NCI-H1930 (cell line): Measurements from ENCODE around the gene FAM228A.
"Not testable (repeated sequence)": the region's sequence is repeated elsewhere in the genome, so short reads cannot be mapped to it uniquely, and the experiment has no call there.

ENCODE experiments used
- DNase-seq, 2 experiments: peaks; one replicate each; lab custom pipeline; 2025; lab: John Stamatoyannopoulos, UW

FAM228A gene

DNA sequence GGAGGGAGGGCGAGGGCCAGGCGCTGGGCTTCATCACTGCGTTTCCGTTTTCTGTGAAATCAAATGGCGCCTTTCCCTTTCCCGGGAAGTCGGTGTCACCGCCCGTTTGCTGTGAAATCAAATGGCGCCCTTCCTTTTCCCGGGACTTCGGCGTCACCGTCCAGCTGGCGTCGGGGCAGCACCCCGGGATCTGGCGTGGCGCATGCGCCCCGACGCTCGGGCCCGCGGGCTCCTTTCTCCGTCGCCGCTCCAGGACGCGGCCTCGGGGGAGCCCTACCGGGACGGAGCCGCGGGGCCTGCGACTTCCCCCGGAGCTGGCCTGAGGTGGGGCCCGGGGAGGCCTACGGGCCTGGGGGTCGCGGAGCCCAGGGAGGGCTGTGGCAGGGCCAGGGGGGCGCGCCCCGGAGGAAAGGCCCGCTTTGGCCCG lies at the start of gene FAM228A:
TSS of gene FAM228A (plus strand) at position 203 of the 427 bp plus-strand sequence. CDS start 428 bp downstream, outside the sequence.
- no peak for DNase-seq

DNA sequence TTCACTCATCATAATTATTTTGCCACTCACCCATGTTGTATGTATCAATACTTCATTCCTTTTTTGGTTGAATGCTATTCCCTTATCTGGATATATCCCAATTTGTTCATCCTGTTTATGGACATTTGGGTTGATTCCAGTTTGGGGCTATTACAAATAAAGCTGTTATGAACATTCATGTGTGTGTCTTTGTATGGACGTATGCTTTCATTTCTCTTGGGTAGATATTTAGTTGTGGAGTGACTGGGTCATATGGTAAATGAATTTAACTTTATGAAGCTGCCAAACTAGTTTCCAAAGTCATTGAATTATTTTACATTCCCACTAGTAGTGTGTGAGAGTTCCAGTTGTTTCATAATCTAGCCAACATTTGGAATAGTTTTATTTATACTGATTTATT lies 48.9 kb upstream of the FAM228A start:
- no peak for DNase-seq

- no peak for DNase-seq
These were observed 42.3 kb upstream of the FAM228A start for GRCh38 chr2:24132543-24132942.

DNA sequence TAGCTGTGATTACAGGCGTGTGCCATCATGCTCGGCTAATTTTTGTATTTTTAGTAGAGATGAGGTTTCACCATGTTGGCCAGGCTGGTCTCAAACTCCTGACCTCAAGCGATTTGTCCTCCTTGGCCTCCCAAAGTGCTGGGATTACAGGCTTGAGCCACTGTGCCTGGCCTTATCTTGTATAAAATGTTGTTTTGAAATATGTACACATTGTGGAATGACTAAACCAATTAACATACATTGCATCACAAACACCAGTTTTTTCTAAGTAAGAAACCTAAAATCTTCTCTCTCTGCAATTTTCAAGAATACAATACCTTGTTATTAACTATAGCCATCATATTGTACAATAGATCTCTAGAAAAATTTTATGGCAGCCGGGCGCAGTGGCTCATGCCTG lies 34.5 kb upstream of the FAM228A start:
- DNase-seq: not testable (repeated sequence)

DNA sequence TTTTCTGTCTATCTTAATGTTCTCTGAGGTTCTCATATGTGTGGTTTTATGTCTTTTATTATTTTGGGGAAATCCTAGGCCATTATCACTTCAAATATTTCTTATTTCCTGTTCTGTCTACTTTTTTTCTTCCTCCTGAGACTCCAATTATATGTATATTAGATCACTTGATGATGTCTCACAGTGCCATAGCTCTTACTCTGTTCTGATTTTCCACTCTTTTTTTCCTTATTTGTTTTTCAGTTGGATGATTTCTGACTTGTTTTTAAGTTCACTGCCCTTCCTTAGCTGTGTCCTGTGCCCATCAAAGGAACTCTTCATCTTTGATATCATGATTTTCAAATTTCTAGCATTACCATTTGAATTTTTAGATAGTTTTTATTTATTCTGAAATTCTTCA lies 27.5 kb upstream of the FAM228A start:
- DNase-seq: no peak

GRCh38 chr2:24152413-24153197 lies 22.2 kb upstream of the FAM228A start:
- no peak for DNase-seq

GRCh38 chr2:24153478-24153877 lies 21.4 kb upstream of the FAM228A start:
- no peak for DNase-seq

DNA sequence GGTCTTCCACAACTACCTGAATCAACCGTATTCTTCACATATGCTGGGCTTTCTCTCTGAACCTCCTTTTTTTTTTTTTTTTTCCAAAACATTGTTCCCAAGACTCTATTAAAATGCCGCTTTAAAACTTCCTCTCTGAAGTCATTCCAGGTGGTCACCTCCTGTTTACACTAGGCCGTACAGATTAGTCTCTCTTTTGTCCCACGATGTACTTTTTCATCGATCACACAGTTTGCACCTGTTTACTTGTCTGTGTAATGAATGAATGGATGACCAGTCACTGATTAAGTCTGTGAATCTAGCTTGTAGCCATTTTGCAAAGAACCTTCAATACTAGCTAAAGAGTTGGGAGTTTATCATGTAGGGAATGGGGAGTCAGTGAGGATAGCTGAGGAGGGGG lies 16.7 kb upstream of the FAM228A start:
- no peak for DNase-seq

- DNase-seq: no peak
These were observed 15.1 kb upstream of the FAM228A start for GRCh38 chr2:24159708-24160107.

DNA sequence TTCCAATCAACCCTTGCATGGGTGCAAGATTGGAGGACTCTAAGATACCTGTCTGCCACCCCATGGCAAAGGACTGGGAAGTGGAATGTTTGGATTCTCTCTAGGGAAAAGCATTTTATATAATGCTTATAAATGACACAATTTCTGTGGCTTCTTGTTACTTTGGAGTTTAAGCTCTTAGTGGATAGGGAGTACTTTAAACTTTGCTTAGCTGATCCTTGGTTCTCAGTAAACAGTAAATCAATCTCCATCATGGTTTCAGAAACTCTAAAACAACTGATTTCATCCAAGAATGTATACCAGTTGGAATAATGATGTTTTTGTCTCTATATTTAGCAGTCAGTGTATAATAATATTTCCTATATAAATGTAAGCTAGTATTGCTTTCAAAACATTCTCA lies 14.1 kb upstream of the FAM228A start:
- no peak for DNase-seq

GRCh38 chr2:24162494-24162893 lies 12.4 kb upstream of the FAM228A start:
- DNase-seq: no peak

GRCh38 chr2:24163186-24163585 lies 11.7 kb upstream of the FAM228A start:
- DNase-seq: no peak

DNA sequence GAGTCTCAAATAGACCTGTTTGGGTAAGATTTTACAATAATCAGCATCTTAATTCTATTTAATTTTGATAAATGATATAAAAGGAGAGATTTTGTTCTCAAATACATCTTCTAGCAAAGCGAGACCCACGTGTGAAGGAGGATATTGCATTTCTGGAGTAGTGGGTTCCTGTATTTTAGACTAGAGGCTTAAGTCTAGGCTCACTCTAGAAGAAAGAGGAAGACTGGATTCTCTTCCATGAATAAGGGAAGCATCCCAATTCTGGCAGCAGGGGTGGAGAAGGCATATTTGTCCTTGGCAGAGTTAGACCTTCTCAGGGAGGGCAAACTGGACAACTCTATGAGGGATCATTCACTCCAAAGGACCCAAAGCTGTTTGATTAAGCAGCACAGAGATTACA lies 11.3 kb upstream of the FAM228A start:
- no peak for DNase-seq

- peak in 1 of 2 experiments; percentile 15 for DNase-seq
These were observed 10.4 kb upstream of the FAM228A start for GRCh38 chr2:24164416-24164973.

DNA sequence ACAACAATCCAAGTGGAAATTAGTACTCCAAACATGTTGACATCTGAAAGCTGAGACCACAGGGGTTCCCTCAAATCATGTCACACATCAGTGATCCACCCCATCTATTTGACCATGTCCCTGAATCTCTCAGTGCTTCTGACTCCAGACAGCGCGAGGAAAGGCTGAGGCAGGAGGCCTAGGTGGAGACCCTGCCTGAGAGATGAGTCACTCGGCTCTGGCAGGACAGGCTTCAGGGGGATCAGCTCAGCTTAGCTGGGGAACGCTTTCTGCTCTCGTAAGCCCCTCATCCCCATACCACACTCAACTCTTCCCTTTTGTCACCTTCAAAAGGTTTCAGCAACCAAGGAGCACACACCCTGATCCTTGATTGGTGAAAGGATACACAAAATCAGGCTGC lies 5.8 kb upstream of the FAM228A start:
- DNase-seq: no peak

DNA sequence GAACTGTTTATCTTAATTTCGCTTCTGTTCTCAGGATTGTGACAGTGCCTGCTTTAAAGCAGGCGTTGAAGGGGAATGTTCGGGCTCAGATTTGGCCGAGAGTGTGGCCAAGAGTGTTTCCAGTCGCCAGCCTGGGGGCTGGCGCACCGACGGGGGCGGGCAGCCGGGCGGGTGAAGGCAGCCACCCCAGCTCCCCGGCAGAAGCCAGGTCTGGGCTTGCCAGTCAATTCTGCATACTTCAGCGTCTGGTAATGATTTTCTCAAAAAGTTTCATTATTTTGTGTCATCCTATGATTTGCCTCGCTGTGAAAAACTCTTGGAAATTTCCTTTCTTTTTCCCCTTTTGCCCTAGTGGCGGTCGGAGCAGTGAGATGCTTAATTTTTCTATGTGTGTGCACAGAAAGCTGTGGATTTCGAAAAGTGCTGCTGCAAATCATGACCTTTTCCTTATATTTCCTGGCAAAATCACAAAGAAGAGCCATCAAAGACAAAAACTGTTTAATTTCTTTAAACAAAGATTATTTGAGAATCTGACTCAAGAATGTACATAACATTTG lies 856 bp downstream of the FAM228A start:
- DNase-seq: no peak

- DNase-seq: no peak
These were observed 1.5 kb downstream of the FAM228A start for GRCh38 chr2:24176326-24176725.

DNA sequence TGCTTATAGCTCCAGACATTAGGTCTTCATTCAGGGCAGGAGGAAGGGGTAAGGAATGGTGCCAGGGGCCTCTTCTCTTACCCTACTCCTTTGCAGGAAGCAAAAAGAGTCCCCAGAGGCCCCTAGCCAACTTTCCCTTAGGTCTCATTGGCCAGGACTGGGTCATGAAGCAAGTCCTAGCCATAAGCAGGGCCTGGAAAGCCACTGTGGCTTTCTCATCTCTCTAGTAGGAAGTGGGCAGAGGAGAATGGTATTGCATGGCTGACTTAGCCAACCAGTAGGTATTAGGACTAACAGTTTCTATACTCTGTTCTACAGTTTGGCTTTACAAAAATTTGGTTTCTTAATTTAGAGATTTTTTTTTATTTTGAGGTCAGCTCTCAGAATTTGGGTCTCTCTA lies 4.8 kb downstream of the FAM228A start:
- DNase-seq: no peak

DNA sequence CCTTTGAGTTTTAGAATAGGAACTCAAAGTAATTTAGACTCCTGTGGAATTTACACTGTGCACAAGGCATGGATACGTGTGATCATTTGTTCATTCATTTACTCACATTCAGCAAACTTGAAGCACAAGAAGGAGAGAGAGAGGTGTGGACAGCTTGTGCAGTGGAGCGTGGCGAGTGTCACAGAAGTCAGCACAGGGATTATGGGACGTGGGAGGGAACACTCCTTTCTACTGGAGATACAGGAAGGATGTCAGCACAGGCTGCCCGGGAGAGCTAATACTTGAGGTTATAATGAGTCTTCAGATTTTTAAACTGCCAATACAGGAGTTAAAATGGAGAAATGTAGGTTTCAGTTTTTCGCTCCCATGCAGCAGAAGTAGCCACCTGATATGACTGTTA lies 7.0 kb downstream of the FAM228A start:
- no peak for DNase-seq

DNA sequence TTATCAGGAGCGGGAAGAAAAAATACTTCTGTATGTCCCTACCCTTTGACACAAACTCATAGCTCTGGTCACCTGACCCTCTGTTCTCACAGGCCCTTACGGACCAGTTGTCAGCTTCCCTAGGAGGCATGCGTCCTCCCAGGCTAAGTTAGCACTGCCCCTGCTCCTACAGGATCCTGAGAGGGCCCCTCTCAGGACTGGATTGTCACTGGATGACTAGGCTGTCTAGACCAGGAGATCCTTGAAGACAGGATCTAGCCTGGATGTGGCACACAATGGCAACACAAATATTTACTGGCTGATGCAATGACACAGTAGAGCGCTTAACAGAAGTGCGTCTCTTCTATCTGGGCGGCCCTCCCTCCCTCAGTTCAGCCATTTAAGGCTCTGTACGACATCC lies 7.7 kb downstream of the FAM228A start:
- DNase-seq: no peak

DNA sequence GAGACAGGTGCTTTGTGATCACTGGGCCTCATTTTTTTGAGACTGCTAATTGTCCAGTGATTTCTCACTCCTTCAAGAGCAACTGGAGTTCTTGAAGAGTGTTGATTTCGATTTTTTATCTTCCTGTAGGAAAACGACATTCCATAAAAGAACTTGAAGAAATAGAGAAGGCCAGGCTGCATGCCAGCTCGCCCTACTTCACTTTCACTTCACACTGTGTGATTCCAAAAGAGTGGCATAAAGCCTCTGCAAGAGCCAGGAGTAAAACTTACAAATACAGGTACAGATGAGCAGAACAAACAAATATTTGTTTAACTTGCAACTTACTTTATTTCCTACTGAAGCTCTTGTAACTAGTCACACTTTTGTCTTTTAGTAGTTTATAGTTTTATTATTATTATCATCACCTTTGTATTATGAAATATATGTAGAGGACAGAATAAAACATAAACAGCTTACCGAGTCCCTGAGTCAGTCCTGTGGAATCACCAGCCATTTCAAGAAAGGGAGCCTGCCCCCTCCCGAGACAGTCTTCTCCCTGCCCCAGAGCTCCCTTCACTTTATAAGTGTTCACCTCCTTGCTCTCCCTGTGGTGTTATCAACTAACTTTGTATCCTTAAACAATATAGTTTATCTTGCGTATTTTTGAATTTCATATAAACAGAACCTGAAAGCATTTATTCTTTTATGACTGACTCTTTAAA lies 8.7 kb downstream of the FAM228A start:
- no peak for DNase-seq

- DNase-seq: no peak
These were observed 14.7 kb downstream of the FAM228A start for GRCh38 chr2:24189551-24189950.

DNA sequence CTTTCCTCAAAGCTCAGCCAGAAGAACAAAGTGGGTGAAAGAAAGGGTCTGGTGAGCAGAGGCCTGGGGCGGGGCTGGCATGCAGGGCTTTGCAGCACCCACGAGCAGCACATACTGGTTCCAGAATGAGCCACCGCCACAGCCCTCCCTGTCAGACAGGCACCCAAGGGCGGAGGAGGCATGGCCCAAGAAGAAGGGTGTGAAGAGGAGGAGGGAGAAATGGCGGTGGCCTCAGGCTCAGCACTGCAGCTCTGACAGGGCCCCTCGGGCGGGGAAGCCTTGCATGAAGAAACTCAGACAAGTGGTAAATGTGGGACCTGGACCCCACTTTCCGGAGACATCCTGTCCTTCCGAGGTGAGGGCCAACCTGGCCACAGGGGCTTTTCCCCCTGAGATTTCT lies 15.7 kb downstream of the FAM228A start:
- DNase-seq: no peak
